Uterus (tissue), 2 donors: ENCODE measurements around the gene EVL.

ENCODE experiments used
- CTCF ChIP-seq, 4 experiments: fragments of 200-600 bp in 2 of 4; fragments of 450-650 bp in 2 of 4; sonication (generic) in 2 of 4; IDR thresholded peaks; one replicate each; pipeline ENCODE4 v1.5.1; 2016 to 2019; ENCODE audit warnings: antibody characterized with exemption in 4 of 4, mild to moderate bottlenecking in 2 of 4, moderate library complexity in 1 of 4
- POLR2A ChIP-seq, 2 donors: fragments of 450-650 bp; IDR thresholded peaks; one replicate each; pipeline ENCODE4 v1.6.1; 2016; ENCODE audit warnings: antibody characterized with exemption in 2 of 2, mild to moderate bottlenecking in 1 of 2, moderate library complexity in 1 of 2

GRCh38 chr14:100075681-100076080 is 10.5 kb downstream of the EVL start:
- TF ChIP-seq CTCF (IDR thresholded peaks at IDR 0.05) (no peak), POLR2A (IDR thresholded peaks at IDR 0.05) (no peak)
